Hepatocyte (in vitro differentiated cells): ENCODE results near the gene CPE. TPM values are rescaled to one million over a fixed set of nuclear protein-coding genes. Genes with fewer than 3 reads are reported as not detected.

Experiments used
- DNase-seq: peaks from one replicate; pipeline ENCODE4 v3.0.0-alpha.2; 2016; ENCODE audit warnings: low spot score
- H2AFZ ChIP-seq: fragments of 200-600 bp; sonication (generic); 2 replicates; pipeline ENCODE4 v1.6.0; 2016; ENCODE audit warnings: antibody characterized with exemption, mild to moderate bottlenecking
- H3K27ac ChIP-seq: fragments of 200-600 bp; sonication (generic); 2 replicates; pipeline ENCODE4 v1.5.1; 2016; ENCODE audit warnings: mild to moderate bottlenecking
- H3K27me3 ChIP-seq: fragments of 200-600 bp; sonication (generic); 2 replicates; pipeline ENCODE4 v1.6.1; 2016
- H3K36me3 ChIP-seq: fragments of 200-600 bp; sonication (generic); replicated peaks from 2 replicates; pipeline ENCODE4 v1.5.1; 2016; ENCODE audit warnings: low read depth; ENCODE audit not compliant: insufficient read depth
- H3K4me1 ChIP-seq: fragments of 200-600 bp; sonication (generic); 2 replicates; pipeline ENCODE4 v1.5.1; 2016; ENCODE audit warnings: mild to moderate bottlenecking, moderate library complexity; ENCODE audit not compliant: insufficient read depth
- H3K4me2 ChIP-seq: fragments of 200-600 bp; sonication (generic); 2 replicates; pipeline ENCODE4 v1.6.0; 2016
- H3K4me3 ChIP-seq: fragments of 200-600 bp; sonication (generic); 2 replicates; pipeline ENCODE4 v1.5.1; 2016; ENCODE audit warnings: mild to moderate bottlenecking
- H3K79me2 ChIP-seq: fragments of 200-600 bp; sonication (generic); 2 replicates; pipeline ENCODE4 v1.6.0; 2017; ENCODE audit warnings: mild to moderate bottlenecking
- H3K9me2 ChIP-seq: fragments of 200-600 bp; sonication (generic); replicated peaks from 2 replicates; pipeline ENCODE4 v1.6.0; 2017; ENCODE audit warnings: mild to moderate bottlenecking; ENCODE audit not compliant: insufficient read depth
- H3K9me3 ChIP-seq: fragments of 200-600 bp; sonication (generic); 2 replicates; pipeline ENCODE4 v1.5.1; 2016; ENCODE audit warnings: low read depth, mild to moderate bottlenecking
- H4K20me1 ChIP-seq: fragments of 200-600 bp; sonication (generic); 2 replicates; pipeline ENCODE4 v1.6.0; 2016; ENCODE audit warnings: mild to moderate bottlenecking; ENCODE audit not compliant: insufficient read depth, poor library complexity, severe bottlenecking
- EZH2 ChIP-seq: fragments of 200-600 bp; sonication (generic); IDR thresholded peaks from 2 replicates; pipeline ENCODE4 v1.6.1; 2016; ENCODE audit warnings: antibody characterized with exemption, mild to moderate bottlenecking, borderline replicate concordance
- EZH2phosphoT487 ChIP-seq: fragments of 200-600 bp; sonication (generic); IDR thresholded peaks from one replicate; pipeline ENCODE4 v1.6.1; 2018; ENCODE audit warnings: antibody characterized with exemption, mild to moderate bottlenecking, low read depth, moderate library complexity; ENCODE audit not compliant: unreplicated experiment, severe bottlenecking
- WGBS: methylation state at CpG from one replicate; pipeline ENCODE4 v1.1.6; 2016; ENCODE audit warnings: low lambda C conversion rate; ENCODE audit errors: missing lambda C conversion rate; 5-methylcytosine and 5-hydroxymethylcytosine counted together
- polyA plus RNA-seq: library from polyadenylated mRNA; unstranded; fragments of >200 nt; fragmentation: Nextera tagmentation; extraction: Ambion mirVana; gene quantifications from 2 replicates; pipeline ENCODE4 v1.2.1, GENCODE V29; 2016
- total RNA-seq: library from RNA; depleted of rRNA; stranded (reverse); fragments of >200 nt; gene quantifications from 2 replicates; pipeline ENCODE4 v1.2.3, GENCODE V29; 2014
- TF ChIP-seq, protein P1 (sequence below): fragments of 200-600 bp; sonication (generic); IDR thresholded peaks from 2 replicates; pipeline ENCODE4 v1.5.1; 2016; ENCODE audit warnings: antibody characterized with exemption, mild to moderate bottlenecking; ENCODE audit not compliant: poor library complexity

Gene CPE
- total and polyA plus RNA-seq, 2 experiments from 2014 or later: 66.4 to 106 TPM

DNA sequence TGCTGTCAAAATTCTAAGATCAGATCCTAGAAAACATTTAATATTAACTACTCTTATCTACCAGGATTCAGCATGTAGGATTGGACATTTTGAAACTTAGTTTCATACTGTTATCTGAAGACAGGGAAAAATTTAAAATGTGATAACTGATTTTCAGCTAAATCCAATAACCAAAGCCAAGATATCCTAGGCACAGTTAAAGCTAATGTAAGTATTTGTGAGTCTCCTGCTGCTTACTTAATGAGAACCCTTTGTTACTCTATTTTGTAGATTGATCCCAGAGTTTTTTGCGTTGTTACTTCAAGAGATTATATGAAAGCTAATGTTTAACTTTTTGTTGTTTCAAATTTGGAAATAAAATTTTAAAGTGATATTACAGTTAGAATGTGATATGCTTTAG is 2.0 kb downstream of the CPE start:
- no peak overlapping the region for H3K27ac ChIP-seq
- TF ChIP-seq EZH2: no peak
- TF ChIP-seq, protein P1, sequence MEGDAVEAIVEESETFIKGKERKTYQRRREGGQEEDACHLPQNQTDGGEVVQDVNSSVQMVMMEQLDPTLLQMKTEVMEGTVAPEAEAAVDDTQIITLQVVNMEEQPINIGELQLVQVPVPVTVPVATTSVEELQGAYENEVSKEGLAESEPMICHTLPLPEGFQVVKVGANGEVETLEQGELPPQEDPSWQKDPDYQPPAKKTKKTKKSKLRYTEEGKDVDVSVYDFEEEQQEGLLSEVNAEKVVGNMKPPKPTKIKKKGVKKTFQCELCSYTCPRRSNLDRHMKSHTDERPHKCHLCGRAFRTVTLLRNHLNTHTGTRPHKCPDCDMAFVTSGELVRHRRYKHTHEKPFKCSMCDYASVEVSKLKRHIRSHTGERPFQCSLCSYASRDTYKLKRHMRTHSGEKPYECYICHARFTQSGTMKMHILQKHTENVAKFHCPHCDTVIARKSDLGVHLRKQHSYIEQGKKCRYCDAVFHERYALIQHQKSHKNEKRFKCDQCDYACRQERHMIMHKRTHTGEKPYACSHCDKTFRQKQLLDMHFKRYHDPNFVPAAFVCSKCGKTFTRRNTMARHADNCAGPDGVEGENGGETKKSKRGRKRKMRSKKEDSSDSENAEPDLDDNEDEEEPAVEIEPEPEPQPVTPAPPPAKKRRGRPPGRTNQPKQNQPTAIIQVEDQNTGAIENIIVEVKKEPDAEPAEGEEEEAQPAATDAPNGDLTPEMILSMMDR: no peak
- TF ChIP-seq EZH2phosphoT487: no peak

DNA sequence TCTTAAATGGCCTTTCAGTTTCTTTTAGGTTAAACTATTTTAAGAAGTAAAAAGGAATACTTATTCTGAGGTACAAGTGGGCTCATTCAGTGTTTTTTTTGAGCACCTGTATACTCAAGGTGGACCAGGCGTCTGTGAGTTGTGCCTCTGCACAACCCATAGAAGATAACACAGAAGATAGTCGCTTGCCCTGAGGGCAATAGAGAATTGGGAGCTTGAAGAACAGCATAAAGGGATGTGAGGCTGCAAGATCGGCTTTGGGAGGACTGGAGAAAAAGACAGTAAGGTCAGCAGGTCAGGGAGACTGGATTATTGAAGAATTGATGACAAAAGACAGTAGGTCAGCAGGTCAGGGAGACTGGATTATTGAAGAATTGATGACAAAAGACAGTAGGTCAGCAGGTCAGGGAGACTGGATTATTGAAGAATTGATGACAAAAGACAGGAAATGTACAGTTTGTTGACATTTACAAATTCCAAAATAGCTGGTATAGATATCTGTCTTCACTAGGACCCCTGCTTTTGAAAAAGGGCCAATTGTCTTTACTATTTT is 3.1 kb downstream of the CPE start:
- no peak overlapping the region for H3K27ac ChIP-seq
- no peak overlapping the region for H3K4me2 ChIP-seq
- no peaks in the 10 kb centered on the region for H3K9me2 ChIP-seq
- H3K9me3 ChIP-seq: no peaks in the 10 kb centered on the region
- WGBS: 54% methylated on average over 3 of the region's 3 CpGs
- TF ChIP-seq EZH2 (no peak), EZH2phosphoT487 (no peak)
- TF ChIP-seq, protein P1: no peak
- H3K27me3 ChIP-seq: peaks cover 5% of the 10 kb centered on the region
- no peak overlapping the region for H2AFZ ChIP-seq
- no peak for DNase-seq
- no peaks in the 10 kb centered on the region for H3K36me3 ChIP-seq
- no peaks in the 10 kb centered on the region for H4K20me1 ChIP-seq
- H3K79me2 ChIP-seq: no peaks in the 10 kb centered on the region
- H3K4me3 ChIP-seq: no peak overlapping the region
- peaks cover 6% of the 10 kb centered on the region for H3K4me1 ChIP-seq

More for the DNA sequence above, 2.0 kb downstream of the CPE start:
- peaks cover 5% of the 10 kb centered on the region for H3K27me3 ChIP-seq
- no peaks in the 10 kb centered on the region for H3K9me2 ChIP-seq
- no peaks in the 10 kb centered on the region for H4K20me1 ChIP-seq
- H3K4me1 ChIP-seq: no peaks in the 10 kb centered on the region
- H3K4me3 ChIP-seq: no peak overlapping the region
- H3K9me3 ChIP-seq: no peaks in the 10 kb centered on the region
- H3K79me2 ChIP-seq: no peaks in the 10 kb centered on the region
- peak overlapping the region; percentile 77 for H3K4me2 ChIP-seq
- H2AFZ ChIP-seq: no peak overlapping the region
- H3K36me3 ChIP-seq: no peaks in the 10 kb centered on the region
- 73% methylated on average over 1 of the region's 1 CpG for WGBS
- DNase-seq: no peak

DNA sequence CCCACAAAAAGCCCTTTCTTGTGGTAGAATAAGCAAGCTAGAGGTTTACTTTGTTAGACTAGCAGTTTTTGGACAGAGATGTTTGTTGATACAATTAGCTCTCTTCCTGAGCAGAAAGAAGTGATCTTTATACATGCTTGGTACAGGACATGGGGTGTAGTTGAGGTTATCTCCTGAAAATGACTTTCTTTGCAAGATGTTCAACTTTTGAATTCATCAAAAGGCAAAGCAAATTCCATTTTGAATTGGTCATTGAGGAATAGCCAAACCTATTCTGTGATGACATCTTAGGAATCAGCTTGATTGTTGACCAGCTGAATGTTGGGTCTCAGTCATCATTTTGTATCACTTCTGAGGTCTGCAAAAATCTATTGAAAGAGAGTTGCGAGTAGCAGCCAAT is 3.8 kb downstream of the CPE start:
- Histone ChIP-seq H3K36me3 (no peaks in the 10 kb centered on the region), H4K20me1 (no peaks in the 10 kb centered on the region), H3K4me3 (no peak overlapping the region), H3K4me1 (peaks cover 6% of the 10 kb centered on the region), H3K27ac (no peak overlapping the region), H3K9me2 (no peaks in the 10 kb centered on the region), H3K27me3 (peaks cover 5% of the 10 kb centered on the region), H3K9me3 (no peaks in the 10 kb centered on the region), H3K79me2 (no peaks in the 10 kb centered on the region), H3K4me2 (peak overlapping the region; percentile 13), H2AFZ (no peak overlapping the region)
- 93% methylated on average over 1 of the region's 1 CpG for WGBS
- DNase-seq: no peak
- no peak for TF ChIP-seq EZH2phosphoT487
- TF ChIP-seq, protein P1: no peak
- TF ChIP-seq EZH2: no peak
